Stimulated activated naive CD8-positive, alpha-beta T cell treated with anti-CD3 and anti-CD28 coated beads, Interleukin-15, Interleukin-2, amounts not matched to agents 100 ng/mL and 50 ng/mL, for 24 hours (primary cell): ENCODE results near the gene MBD2.

Experiments
- H3K27ac Mint-ChIP-seq: one replicate; pipeline ENCODE4 v1.8.0; 2021; ENCODE audit warnings: mild to moderate bottlenecking, mixed read lengths
- H3K27me3 Mint-ChIP-seq: one replicate; pipeline ENCODE4 v1.8.0; 2021; ENCODE audit warnings: mixed read lengths
- H3K36me3 Mint-ChIP-seq: one replicate; pipeline ENCODE4 v1.8.0; 2021; ENCODE audit warnings: low read depth, mixed read lengths
- H3K4me1 Mint-ChIP-seq: one replicate; pipeline ENCODE4 v1.8.0; 2021; ENCODE audit warnings: low read depth, mixed read lengths
- H3K4me3 Mint-ChIP-seq: one replicate; pipeline ENCODE4 v1.8.0; 2021; ENCODE audit warnings: mild to moderate bottlenecking, mixed read lengths
- H3K9me3 Mint-ChIP-seq: one replicate; pipeline ENCODE4 v1.8.0; 2021; ENCODE audit warnings: mixed read lengths

Gene MBD2

DNA sequence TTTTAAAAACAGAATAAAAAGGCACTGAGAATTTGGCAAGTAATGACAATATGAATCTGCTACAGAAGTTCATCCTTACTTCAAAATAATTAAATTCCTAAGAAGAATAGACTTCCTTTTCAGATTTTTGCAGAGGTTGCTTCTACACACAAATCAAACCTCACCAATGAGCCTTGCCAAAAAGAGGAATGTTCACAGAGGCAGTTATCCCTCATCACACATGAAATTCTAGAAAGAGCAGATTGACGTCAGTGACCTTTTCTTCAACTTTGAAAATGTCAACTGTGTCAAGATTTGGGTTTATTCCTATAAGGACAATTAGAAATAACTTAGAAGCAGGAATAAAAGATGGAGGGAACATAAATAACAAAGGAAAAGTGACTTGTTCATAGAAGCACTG is 64.6 kb downstream of the MBD2 start:
- Mint-ChIP-seq H3K36me3 (peaks cover 71% of the 10 kb centered on the region), H3K4me3 (no peak overlapping the region), H3K27me3 (no peaks in the 10 kb centered on the region), H3K9me3 (no peaks in the 10 kb centered on the region), H3K4me1 (peaks cover 5% of the 10 kb centered on the region), H3K27ac (no peak overlapping the region)

GRCh38 chr18:54157646-54158385 is 66.7 kb downstream of the MBD2 start:
- Mint-ChIP-seq H3K36me3 (peaks cover 80% of the 10 kb centered on the region), H3K27ac (peak overlapping the region; percentile 46), H3K4me1 (no peaks in the 10 kb centered on the region), H3K27me3 (no peaks in the 10 kb centered on the region), H3K9me3 (no peaks in the 10 kb centered on the region), H3K4me3 (no peak overlapping the region)

GRCh38 chr18:54155412-54155811 is 69.1 kb downstream of the MBD2 start:
- Mint-ChIP-seq H3K27ac (no peak overlapping the region), H3K4me1 (peaks cover 8% of the 10 kb centered on the region), H3K27me3 (no peaks in the 10 kb centered on the region), H3K4me3 (no peak overlapping the region), H3K36me3 (peaks cover 75% of the 10 kb centered on the region), H3K9me3 (no peaks in the 10 kb centered on the region)

- Mint-ChIP-seq H3K9me3 (no peaks in the 10 kb centered on the region), H3K36me3 (peaks cover 64% of the 10 kb centered on the region), H3K27me3 (no peaks in the 10 kb centered on the region), H3K27ac (no peak overlapping the region), H3K4me1 (peaks cover 20% of the 10 kb centered on the region), H3K4me3 (no peak overlapping the region)
Measured at GRCh38 chr18:54154231-54154630, 70.2 kb downstream of the MBD2 start.

- H3K4me3 Mint-ChIP-seq = no peak overlapping the region
- H3K9me3 Mint-ChIP-seq = no peaks in the 10 kb centered on the region
- H3K27me3 Mint-ChIP-seq = no peaks in the 10 kb centered on the region
- H3K27ac Mint-ChIP-seq = no peak overlapping the region
- peaks cover 48% of the 10 kb centered on the region for H3K4me1 Mint-ChIP-seq
- H3K36me3 Mint-ChIP-seq = peaks cover 51% of the 10 kb centered on the region
Measured at GRCh38 chr18:54151376-54151775, 73.1 kb downstream of the MBD2 start.

- Mint-ChIP-seq H3K36me3 (peaks cover 45% of the 10 kb centered on the region), H3K27ac (peak overlapping the region; percentile 56), H3K4me3 (no peak overlapping the region), H3K9me3 (no peaks in the 10 kb centered on the region), H3K4me1 (peaks cover 49% of the 10 kb centered on the region), H3K27me3 (no peaks in the 10 kb centered on the region)
Measured at GRCh38 chr18:54150226-54150625, 74.2 kb downstream of the MBD2 start.

DNA sequence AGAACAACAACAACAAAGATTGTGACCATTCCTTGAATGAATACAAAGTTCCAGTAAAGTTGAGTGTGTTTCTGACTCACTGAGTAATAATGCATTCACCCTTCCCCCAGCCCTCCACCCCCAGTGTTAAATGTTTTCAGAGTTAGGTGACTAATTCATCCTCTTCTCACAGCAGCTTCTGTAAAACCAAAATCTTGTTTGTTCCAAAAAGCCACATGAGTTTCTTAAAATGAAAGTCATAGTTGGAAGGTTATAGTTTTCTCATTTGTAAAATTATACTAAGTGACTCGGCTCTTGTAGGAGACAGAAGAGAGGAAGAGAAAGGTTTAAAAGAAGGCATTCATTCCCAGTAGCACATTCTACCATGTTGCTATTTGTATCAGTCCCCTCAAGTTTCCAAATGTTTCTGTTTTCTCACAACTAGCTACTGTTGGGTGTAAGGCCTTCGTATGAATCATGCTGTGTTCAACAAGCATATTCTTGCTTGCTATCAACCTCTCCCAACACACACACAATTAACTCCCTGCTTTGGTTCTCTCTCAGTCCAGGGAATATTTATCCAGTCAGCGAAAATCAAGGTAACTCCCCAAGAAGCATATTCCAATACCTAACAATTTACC is 75.3 kb downstream of the MBD2 start:
- H3K4me3 Mint-ChIP-seq = peak overlapping the region; percentile 44
- no peaks in the 10 kb centered on the region for H3K9me3 Mint-ChIP-seq
- H3K27ac Mint-ChIP-seq = peak overlapping the region; percentile 84
- H3K36me3 Mint-ChIP-seq = peaks cover 35% of the 10 kb centered on the region
- no peaks in the 10 kb centered on the region for H3K27me3 Mint-ChIP-seq
- H3K4me1 Mint-ChIP-seq = peaks cover 49% of the 10 kb centered on the region

GRCh38 chr18:54148678-54149077 is 75.8 kb downstream of the MBD2 start:
- Mint-ChIP-seq H3K9me3 (peaks cover 3% of the 10 kb centered on the region), H3K4me1 (peaks cover 49% of the 10 kb centered on the region), H3K27ac (peak overlapping the region; percentile 84), H3K36me3 (peaks cover 32% of the 10 kb centered on the region), H3K4me3 (peak overlapping the region; percentile 44), H3K27me3 (no peaks in the 10 kb centered on the region)

GRCh38 chr18:54148151-54148550 is 76.3 kb downstream of the MBD2 start:
- Mint-ChIP-seq H3K4me3 (peak overlapping the region; percentile 42), H3K9me3 (peaks cover 6% of the 10 kb centered on the region), H3K27ac (peak overlapping the region; percentile 84), H3K27me3 (no peaks in the 10 kb centered on the region), H3K4me1 (peaks cover 49% of the 10 kb centered on the region), H3K36me3 (peaks cover 35% of the 10 kb centered on the region)

DNA sequence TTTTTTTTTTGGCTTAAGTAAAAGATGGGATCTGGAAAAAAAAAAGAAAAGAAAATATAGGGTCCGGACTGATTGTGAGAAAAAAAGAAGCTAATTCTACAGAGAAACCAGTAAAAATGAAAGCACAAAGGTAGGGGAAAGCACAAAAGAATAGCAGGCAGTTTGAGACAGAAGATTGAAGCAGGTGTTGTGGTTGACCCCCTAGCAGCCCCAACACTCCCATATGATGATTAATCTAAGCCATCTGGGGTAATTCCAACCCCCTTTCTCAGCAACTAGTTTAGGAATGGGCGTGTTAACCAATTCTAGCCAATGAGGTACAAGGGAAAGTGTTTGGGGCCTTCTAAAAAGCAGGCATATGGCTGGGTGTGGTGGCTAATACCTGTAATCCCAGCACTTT is 77.0 kb downstream of the MBD2 start:
- Mint-ChIP-seq H3K27me3 (no peaks in the 10 kb centered on the region), H3K36me3 (peaks cover 29% of the 10 kb centered on the region), H3K9me3 (peaks cover 6% of the 10 kb centered on the region), H3K4me1 (peaks cover 53% of the 10 kb centered on the region), H3K4me3 (peak overlapping the region; percentile 0), H3K27ac (peak overlapping the region; percentile 84)

- peaks cover 29% of the 10 kb centered on the region for H3K9me3 Mint-ChIP-seq
- no peaks in the 10 kb centered on the region for H3K27me3 Mint-ChIP-seq
- H3K27ac Mint-ChIP-seq = no peak overlapping the region
- H3K36me3 Mint-ChIP-seq = peaks cover 32% of the 10 kb centered on the region
- peaks cover 8% of the 10 kb centered on the region for H3K4me1 Mint-ChIP-seq
- H3K4me3 Mint-ChIP-seq = no peak overlapping the region
Measured at GRCh38 chr18:54141041-54141608, 83.3 kb downstream of the MBD2 start.

DNA sequence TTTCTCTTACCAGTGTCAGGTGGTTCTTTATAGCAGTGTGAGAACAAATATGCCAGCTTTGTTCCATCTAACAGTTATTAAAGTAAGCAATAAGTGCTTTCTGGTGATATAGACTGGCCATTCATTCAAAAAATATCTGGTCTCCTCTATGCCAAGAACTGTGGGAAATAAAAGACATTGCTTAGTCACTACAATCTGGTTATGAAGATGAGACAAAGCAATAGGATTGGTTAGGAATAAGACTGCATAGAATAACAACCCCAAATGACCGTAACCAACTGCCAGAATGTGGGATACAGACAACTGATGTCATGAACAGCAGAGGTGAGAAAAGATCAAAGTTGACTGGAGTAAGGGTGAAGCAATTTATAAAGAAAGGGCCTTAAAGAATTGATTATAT is 83.8 kb downstream of the MBD2 start:
- Mint-ChIP-seq H3K27me3 (no peaks in the 10 kb centered on the region), H3K27ac (no peak overlapping the region), H3K4me3 (no peak overlapping the region), H3K4me1 (peaks cover 8% of the 10 kb centered on the region), H3K9me3 (peaks cover 29% of the 10 kb centered on the region), H3K36me3 (peaks cover 32% of the 10 kb centered on the region)

- H3K27ac Mint-ChIP-seq = no peak overlapping the region
- H3K36me3 Mint-ChIP-seq = peaks cover 15% of the 10 kb centered on the region
- H3K4me3 Mint-ChIP-seq = no peak overlapping the region
- H3K9me3 Mint-ChIP-seq = peaks cover 15% of the 10 kb centered on the region
- peaks cover under 1% of the 10 kb centered on the region for H3K4me1 Mint-ChIP-seq
- no peaks in the 10 kb centered on the region for H3K27me3 Mint-ChIP-seq
Measured at GRCh38 chr18:54135216-54135615, 89.3 kb downstream of the MBD2 start.

- no peaks in the 10 kb centered on the region for H3K27me3 Mint-ChIP-seq
- H3K4me3 Mint-ChIP-seq = no peak overlapping the region
- no peak overlapping the region for H3K27ac Mint-ChIP-seq
- H3K36me3 Mint-ChIP-seq = peaks cover 10% of the 10 kb centered on the region
- peaks cover 12% of the 10 kb centered on the region for H3K4me1 Mint-ChIP-seq
- H3K9me3 Mint-ChIP-seq = peaks cover 11% of the 10 kb centered on the region
Measured at GRCh38 chr18:54134053-54134452, 90.4 kb downstream of the MBD2 start.

GRCh38 chr18:54130631-54131030 is 93.8 kb downstream of the MBD2 start:
- Mint-ChIP-seq H3K9me3 (no peaks in the 10 kb centered on the region), H3K4me1 (peaks cover 13% of the 10 kb centered on the region), H3K27ac (no peak overlapping the region)

More at GRCh38 chr18:54130631-54131030, 93.8 kb downstream of the MBD2 start:
- Mint-ChIP-seq H3K4me3 (no peak overlapping the region), H3K27me3 (no peaks in the 10 kb centered on the region), H3K36me3 (no peaks in the 10 kb centered on the region)
